22Rv1 (cell line): ENCODE data around the gene PRDM16.

Experiments used
- H3K27ac ChIP-seq: fragments of 450-650 bp; 2 replicates; pipeline ENCODE4 v1.5.1; 2017
- ZFX ChIP-seq: fragments of 450-650 bp; IDR thresholded peaks from 2 replicates; pipeline ENCODE4 v1.6.1; 2017; ENCODE audit warnings: antibody characterized with exemption, borderline replicate concordance
- TF ChIP-seq, protein P1 (sequence below): fragments of 450-650 bp; IDR thresholded peaks from 2 replicates; pipeline ENCODE4 v1.5.1; 2017; ENCODE audit warnings: mild to moderate bottlenecking

The PRDM16 gene

DNA sequence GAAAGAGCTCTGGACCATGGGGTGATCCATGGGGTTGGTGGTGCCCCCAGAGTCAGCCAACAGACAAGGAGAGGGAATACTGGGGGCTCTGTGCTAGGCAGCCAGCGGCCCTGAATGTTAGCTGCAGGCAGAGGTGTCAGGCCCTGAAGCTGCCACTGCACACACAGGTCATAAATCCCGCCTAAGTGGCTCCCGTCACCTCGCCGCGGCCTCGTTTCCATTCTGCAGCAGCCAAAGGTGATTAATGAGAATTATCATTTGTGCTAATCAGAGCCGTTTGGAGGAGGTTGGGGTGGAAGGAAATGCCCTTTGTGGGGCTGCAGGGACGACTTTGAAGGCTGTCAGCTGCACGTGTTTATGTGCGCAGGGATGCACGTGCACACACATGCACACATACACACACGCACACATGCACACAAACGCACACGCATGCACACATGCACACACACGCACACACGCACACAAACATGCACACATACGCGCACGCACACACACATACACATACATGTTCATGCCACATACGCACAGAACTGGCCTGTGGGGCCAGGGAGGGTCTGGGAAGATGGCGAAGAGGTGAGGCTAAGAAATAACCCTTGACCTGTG is 296.6 kb downstream of the PRDM16 start:
- TF ChIP-seq, protein P1, sequence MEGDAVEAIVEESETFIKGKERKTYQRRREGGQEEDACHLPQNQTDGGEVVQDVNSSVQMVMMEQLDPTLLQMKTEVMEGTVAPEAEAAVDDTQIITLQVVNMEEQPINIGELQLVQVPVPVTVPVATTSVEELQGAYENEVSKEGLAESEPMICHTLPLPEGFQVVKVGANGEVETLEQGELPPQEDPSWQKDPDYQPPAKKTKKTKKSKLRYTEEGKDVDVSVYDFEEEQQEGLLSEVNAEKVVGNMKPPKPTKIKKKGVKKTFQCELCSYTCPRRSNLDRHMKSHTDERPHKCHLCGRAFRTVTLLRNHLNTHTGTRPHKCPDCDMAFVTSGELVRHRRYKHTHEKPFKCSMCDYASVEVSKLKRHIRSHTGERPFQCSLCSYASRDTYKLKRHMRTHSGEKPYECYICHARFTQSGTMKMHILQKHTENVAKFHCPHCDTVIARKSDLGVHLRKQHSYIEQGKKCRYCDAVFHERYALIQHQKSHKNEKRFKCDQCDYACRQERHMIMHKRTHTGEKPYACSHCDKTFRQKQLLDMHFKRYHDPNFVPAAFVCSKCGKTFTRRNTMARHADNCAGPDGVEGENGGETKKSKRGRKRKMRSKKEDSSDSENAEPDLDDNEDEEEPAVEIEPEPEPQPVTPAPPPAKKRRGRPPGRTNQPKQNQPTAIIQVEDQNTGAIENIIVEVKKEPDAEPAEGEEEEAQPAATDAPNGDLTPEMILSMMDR: no peak
- TF ChIP-seq ZFX: no peak
- H3K27ac ChIP-seq: no peak overlapping the region

DNA sequence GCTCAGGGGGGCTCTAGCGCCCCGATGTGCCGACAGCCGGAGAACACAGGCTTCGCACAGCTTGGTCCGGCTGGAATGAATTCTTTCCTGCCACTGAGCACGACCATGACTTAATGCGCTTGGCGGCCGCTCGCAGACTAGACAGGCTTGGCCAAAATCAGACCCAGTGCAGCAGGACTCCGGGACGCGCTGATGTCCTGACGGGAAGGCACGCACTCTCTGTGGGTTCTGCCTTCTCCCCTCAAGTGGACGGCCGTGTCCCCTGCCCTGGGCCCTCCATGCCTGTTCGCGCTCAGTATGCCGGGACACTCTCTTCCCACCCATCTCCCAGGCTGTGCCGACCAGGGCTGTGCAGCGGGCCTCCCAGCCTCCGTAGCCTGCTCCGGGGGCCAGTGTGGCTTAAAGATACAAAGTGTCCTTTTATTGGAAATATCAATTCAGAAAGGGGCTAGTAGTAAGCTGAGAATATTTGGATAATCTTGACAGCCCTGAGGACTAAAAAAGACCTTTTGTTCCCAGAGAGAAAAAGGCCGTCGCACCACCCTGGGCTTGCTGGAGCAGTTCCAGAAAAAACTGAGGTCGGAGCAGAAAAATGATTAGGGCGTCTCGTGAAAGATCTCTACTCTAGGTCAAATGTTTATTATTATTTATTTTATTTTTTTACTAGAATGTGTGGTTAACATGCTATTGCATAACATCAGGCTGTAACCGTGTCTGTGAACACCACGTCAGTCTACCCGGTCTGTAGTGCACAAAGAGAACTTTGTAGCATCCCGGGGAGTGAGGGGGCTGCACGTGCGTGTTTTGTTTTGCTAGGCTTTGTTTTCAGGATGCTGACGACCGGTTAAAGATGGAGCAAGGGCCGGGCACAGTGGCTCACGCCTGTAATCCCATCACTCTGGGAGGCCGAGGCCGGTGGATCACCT is 297.4 kb downstream of the PRDM16 start:
- TF ChIP-seq ZFX: no peak
- TF ChIP-seq, protein P1: no peak
- no peak overlapping the region for H3K27ac ChIP-seq

DNA sequence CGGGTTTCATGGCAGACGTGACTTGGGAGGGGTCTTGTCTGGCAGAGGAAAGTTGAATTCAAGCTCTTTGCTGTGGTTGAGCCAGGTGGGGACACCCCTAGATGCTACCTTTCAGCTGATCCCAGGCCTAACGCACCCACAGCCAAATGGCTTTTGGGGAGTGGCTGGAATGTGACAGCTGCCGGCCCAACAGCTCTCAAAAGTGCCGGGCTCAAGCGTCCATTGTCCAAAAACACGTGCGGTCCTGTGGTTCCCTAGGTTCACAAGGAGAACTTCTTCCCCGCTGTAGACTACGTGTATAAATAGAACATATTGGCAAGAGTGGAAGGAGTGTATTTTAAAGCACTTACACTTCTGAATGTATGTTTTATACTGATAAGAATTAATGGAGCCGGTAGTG is 298.4 kb downstream of the PRDM16 start:
- no peak overlapping the region for H3K27ac ChIP-seq
- TF ChIP-seq, protein P1: no peak
- TF ChIP-seq ZFX: no peak

DNA sequence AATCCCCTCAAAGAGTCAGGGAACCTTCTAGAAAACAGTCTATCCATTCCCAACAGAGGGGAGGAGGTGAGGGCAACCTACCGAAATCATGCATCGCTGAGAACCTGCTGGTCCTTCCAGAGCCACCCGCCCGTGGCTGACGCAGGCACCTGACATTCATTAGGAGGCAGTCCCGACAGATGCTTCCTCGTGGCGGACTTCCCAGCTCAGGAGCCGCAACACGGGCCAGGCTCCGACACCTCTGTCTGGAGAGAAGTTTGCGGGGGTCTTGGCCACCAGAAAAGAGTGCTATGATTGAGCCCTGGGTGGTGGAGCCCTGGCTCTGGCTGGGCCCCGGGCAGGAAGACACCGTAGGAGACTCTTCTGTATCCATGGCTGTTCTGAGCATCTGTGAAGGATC is 299.1 kb downstream of the PRDM16 start:
- no peak overlapping the region for H3K27ac ChIP-seq
- no peak for TF ChIP-seq ZFX
- TF ChIP-seq, protein P1: no peak

DNA sequence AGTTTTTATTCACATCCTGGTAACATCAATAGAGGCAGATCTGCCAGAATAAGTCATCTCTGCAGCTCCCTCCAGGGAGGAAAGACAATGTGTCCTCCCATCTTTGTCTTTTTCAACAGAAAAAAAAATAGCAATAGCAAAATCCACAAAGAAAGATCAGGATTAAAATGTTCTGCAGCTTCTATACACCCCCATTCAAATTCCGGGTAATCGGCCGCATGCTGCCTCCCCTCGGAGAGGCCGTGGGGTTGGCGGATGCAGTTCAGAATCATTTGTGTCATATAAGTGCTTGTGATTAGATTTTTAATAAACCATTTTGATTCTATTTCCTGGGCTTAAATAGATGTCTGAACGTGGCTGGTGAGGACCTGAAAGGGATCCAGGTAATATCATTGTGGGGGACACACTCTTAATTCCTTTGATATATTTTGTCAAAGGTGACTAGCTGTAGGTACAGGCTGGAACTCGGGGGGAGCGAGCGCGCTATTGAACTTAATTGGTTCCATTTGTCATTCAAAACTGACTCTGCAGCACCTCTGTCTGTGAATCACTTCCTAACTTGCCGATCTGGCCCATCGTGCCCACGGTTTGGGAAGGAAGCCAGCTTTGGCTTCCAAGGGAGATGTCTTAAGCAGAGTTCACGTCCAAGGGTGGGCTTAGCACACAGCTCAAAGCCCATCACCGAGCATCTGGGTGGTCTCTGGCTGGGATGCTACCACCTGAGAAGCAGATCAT is 299.9 kb downstream of the PRDM16 start:
- no peak overlapping the region for H3K27ac ChIP-seq
- TF ChIP-seq, protein P1: no peak
- TF ChIP-seq ZFX: no peak

DNA sequence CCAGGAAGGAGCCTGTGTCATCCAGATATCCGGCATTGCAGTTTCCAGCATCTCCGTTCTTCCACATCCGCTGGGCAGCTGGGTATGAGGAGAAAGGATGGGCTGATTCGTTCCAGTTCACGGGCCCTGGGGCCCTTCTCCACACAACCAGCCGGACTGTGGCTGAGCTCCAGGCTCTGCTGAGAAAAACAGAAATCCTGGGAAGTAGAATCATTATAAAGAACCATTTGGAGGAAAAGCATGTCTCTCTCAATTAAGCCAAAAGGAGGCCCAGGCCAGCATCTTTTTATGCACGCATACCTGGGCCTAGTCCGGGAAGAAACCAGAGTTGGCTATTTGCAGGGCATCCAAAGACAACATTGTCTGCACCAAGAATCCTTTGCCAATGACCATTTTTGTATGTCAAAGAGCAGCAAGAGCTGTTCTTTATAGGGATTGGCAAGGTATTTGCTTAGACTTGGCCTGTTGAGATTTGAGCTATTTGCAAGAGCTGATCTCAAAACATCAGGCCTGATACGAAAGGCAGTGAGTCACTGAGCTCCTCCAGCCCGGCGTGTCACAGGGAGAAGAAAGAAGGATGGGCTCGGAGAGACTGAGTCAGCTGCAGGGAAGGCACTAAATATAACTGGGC is 300.6 kb downstream of the PRDM16 start:
- TF ChIP-seq ZFX: no peak
- TF ChIP-seq, protein P1: no peak
- no peak overlapping the region for H3K27ac ChIP-seq
